ENCODE measurements around the gene PSMD13. TPM values are rescaled to one million over a fixed set of nuclear protein-coding genes. Genes with fewer than 3 reads are reported as not detected.

The PSMD13 gene
- polyA plus RNA-seq, 1 donor (not counting 4 experiments of a cell fraction or from before 2014, with no cell fraction given), result 184 TPM

DNA sequence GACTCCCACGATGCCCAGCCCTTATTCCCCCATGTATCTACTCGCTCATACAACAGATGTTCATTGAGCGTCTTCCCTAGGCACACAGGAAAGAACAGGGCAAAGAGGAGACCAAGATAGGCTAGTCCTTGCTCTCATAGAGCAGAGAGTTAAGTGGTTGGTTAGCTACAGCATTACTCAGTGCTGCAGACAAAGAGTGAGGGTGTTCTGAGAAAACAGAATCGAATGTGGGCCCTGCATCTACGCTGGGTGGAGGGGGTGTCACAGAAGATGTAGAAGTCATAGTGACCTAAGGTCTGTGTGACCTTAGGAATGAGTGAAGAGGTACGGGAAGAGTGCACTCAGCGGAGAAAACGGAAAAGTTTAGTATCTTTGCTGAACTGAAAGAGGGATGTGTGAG, 12.3 kb downstream of the PSMD13 start:
- TF ChIP-seq, protein P1, sequence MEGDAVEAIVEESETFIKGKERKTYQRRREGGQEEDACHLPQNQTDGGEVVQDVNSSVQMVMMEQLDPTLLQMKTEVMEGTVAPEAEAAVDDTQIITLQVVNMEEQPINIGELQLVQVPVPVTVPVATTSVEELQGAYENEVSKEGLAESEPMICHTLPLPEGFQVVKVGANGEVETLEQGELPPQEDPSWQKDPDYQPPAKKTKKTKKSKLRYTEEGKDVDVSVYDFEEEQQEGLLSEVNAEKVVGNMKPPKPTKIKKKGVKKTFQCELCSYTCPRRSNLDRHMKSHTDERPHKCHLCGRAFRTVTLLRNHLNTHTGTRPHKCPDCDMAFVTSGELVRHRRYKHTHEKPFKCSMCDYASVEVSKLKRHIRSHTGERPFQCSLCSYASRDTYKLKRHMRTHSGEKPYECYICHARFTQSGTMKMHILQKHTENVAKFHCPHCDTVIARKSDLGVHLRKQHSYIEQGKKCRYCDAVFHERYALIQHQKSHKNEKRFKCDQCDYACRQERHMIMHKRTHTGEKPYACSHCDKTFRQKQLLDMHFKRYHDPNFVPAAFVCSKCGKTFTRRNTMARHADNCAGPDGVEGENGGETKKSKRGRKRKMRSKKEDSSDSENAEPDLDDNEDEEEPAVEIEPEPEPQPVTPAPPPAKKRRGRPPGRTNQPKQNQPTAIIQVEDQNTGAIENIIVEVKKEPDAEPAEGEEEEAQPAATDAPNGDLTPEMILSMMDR (optimal IDR thresholded peaks at IDR 0.05 in 1 of 3, IDR thresholded peaks at IDR 0.05 in 1 of 3, conservative IDR thresholded peaks at IDR 0.05 in 1 of 3; ENCODE audit: extremely low read depth in 1 of 3, insufficient read depth in 2 of 3, low read length in 3 of 3), result no peak
- no peak for TF ChIP-seq EZH2 (IDR thresholded peaks at IDR 0.05; ENCODE audit: low read length)

DNA sequence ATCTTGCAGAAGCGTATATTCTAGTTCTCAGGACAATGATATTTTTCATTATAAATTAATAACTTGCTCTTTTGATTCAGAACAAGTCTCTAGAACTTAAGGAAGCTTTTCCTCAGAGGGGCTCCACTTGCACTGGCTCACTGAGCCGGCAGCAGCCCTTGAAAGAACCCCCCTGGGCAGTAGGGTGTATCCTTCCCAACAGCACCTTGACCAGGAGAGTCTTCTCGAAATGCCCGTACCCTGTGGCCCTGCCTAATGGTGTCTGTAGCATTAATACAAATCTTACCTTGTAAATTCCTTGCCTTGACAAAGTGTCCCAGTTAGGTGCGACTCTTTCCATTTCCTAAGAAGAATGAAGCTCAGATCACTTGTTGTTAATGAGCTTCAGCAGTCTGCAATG, 13.5 kb downstream of the PSMD13 start:
- TF ChIP-seq, protein P1 (optimal IDR thresholded peaks at IDR 0.05 in 1 of 3, IDR thresholded peaks at IDR 0.05 in 1 of 3, conservative IDR thresholded peaks at IDR 0.05 in 1 of 3; ENCODE audit: extremely low read depth in 1 of 3, insufficient read depth in 2 of 3, low read length in 3 of 3), result no peak
- no peak for TF ChIP-seq EZH2 (IDR thresholded peaks at IDR 0.05; ENCODE audit: low read length)
- Histone ChIP-seq H3K36me3 (ENCODE audit: control insufficient read depth in 2 of 2, extremely low read depth in 1 of 2, insufficient read depth in 2 of 2, low read length in 2 of 2) (peaks cover 32 to 49% of the 10 kb centered on the region in 2 experiments), H3K9ac (ENCODE audit: control insufficient read depth, extremely low read depth, insufficient read depth, low read length) (no peak overlapping the region)

More for the DNA sequence above, 12.3 kb downstream of the PSMD13 start:
- FAIRE-seq (no peak), DNase-seq (ENCODE audit: low read depth, low spot score) (no peak)
- H3K4me1 ChIP-seq (ENCODE audit: control insufficient read depth, extremely low read depth, insufficient read depth, low read length), result no peaks in the 10 kb centered on the region
- H3K36me3 ChIP-seq (ENCODE audit: control insufficient read depth in 2 of 2, extremely low read depth in 1 of 2, insufficient read depth in 2 of 2, low read length in 2 of 2), result peaks cover 35 to 58% of the 10 kb centered on the region in 2 experiments
- no peaks in the 10 kb centered on the region for H3K9me1 ChIP-seq (ENCODE audit: control insufficient read depth, extremely low read depth, insufficient read depth, low read length)
- no peak overlapping the region for H3K4me2 ChIP-seq (ENCODE audit: control insufficient read depth, extremely low read depth, insufficient read depth, low read depth, low read length)
- no peak overlapping the region for H3K9ac ChIP-seq (ENCODE audit: control insufficient read depth, extremely low read depth, insufficient read depth, low read length)
- no peaks in the 10 kb centered on the region for H3K9me3 ChIP-seq (ENCODE audit: control insufficient read depth, low read depth, low read length)
- dilution Hi-C loops (cut with MboI; ENCODE audit: extremely low pct_ligation_motif_present, low sequenced_read_pairs), result no loop called here
- H4K20me1 ChIP-seq (ENCODE audit: control insufficient read depth, extremely low read depth, insufficient read depth, low read length), result no peaks in the 10 kb centered on the region
- no peak overlapping the region for H2AFZ ChIP-seq (ENCODE audit: control insufficient read depth, low read length)
- peaks cover 4% of the 10 kb centered on the region for H3K79me2 ChIP-seq (ENCODE audit: control insufficient read depth, insufficient read depth, low read length)
- no peaks in the 10 kb centered on the region for H3K27me3 ChIP-seq (ENCODE audit: control insufficient read depth, extremely low read depth, insufficient read depth, low read length)
- H3K27ac ChIP-seq (ENCODE audit: control insufficient read depth, insufficient read depth, low read length), result no peak overlapping the region
- H3K4me3 ChIP-seq (ENCODE audit: control insufficient read depth in 2 of 3, extremely low read depth in 1 of 3, insufficient read depth in 2 of 3, low read depth in 1 of 3, low read length in 3 of 3), result no peak overlapping the region

More for the DNA sequence above, 13.5 kb downstream of the PSMD13 start:
- Histone ChIP-seq H3K79me2 (ENCODE audit: control insufficient read depth, insufficient read depth, low read length) (peaks cover 1% of the 10 kb centered on the region), H3K9me3 (ENCODE audit: control insufficient read depth, low read depth, low read length) (no peaks in the 10 kb centered on the region), H3K4me2 (ENCODE audit: control insufficient read depth, extremely low read depth, insufficient read depth, low read depth, low read length) (no peak overlapping the region), H3K27me3 (ENCODE audit: control insufficient read depth, extremely low read depth, insufficient read depth, low read length) (no peaks in the 10 kb centered on the region), H3K27ac (ENCODE audit: control insufficient read depth, insufficient read depth, low read length) (no peak overlapping the region), H2AFZ (ENCODE audit: control insufficient read depth, low read length) (no peak overlapping the region), H3K4me3 (ENCODE audit: control insufficient read depth in 2 of 3, extremely low read depth in 1 of 3, insufficient read depth in 2 of 3, low read depth in 1 of 3, low read length in 3 of 3) (no peak overlapping the region), H3K4me1 (ENCODE audit: control insufficient read depth, extremely low read depth, insufficient read depth, low read length) (no peaks in the 10 kb centered on the region), H4K20me1 (ENCODE audit: control insufficient read depth, extremely low read depth, insufficient read depth, low read length) (no peaks in the 10 kb centered on the region), H3K9me1 (ENCODE audit: control insufficient read depth, extremely low read depth, insufficient read depth, low read length) (no peaks in the 10 kb centered on the region)
- dilution Hi-C loops (cut with MboI; ENCODE audit: extremely low pct_ligation_motif_present, low sequenced_read_pairs), result no loop called here
- DNase-seq (ENCODE audit: low read depth, low spot score), result no peak
- peak; percentile 67 for FAIRE-seq

All from keratinocyte (primary cell).